Mucosa of descending colon (tissue), 3 donors: ENCODE data around the gene TMEM209. TPM values are rescaled to one million over a fixed set of nuclear protein-coding genes. Genes with fewer than 3 reads are reported as not detected.
A peak's percentile ranks its signal among the peaks of the same experiment; 100 is the strongest.

Source experiments
- ATAC-seq: fragments of 200-7000 bp; cut with Tn5 transposase; one replicate; pipeline ENCODE4 v1.9.1; 2020; ENCODE audit warnings: mild to moderate bottlenecking, moderate library complexity
- DNase-seq, 3 donors: peaks; one replicate each; pipeline ENCODE4 v3.0.0-alpha.2; 2020
- H3K36me3 ChIP-seq: fragments of 200-600 bp; one replicate; pipeline ENCODE4 v1.8.0; 2021; ENCODE audit warnings: low read depth, mild to moderate bottlenecking
- H3K4me1 ChIP-seq: fragments of 200-600 bp; one replicate; pipeline ENCODE4 v1.8.0; 2021; ENCODE audit warnings: low read depth, mild to moderate bottlenecking
- H3K4me3 ChIP-seq: fragments of 200-600 bp; one replicate; pipeline ENCODE4 v1.8.0; 2021; ENCODE audit warnings: mild to moderate bottlenecking
- H3K9me3 ChIP-seq: fragments of 200-600 bp; one replicate; pipeline ENCODE4 v1.8.0; 2021; ENCODE audit warnings: mild to moderate bottlenecking
- intact Hi-C, 2 donors: fragments of 100-400 bp; cut with DNase I in 1 of 2; cut with micrococcal nuclease in 1 of 2; formaldehyde crosslinking; loops; one replicate each; pipeline versions ENCODE4 v1.11.0 to v1.11.1; 2022; cut with DNase I, micrococcal nuclease
- total RNA-seq, 3 donors: library from RNA; stranded (reverse); fragmentation: NEBNext Ultra II Directional in 2 of 3; extraction: Animal tissue kit (Norgen Biotek cat#: 25700) in 2 of 3; gene quantifications; one replicate each; pipeline versions ENCODE4 v1.2.1 to v1.2.4, GENCODE V29; 2021 to 2023
- TF ChIP-seq, protein P1 (sequence below): fragments of 200-600 bp; IDR thresholded peaks from one replicate; pipeline ENCODE4 v1.8.0; 2022; ENCODE audit warnings: antibody characterized with exemption, mild to moderate bottlenecking
- donor health status: DM: no; HTN: no; CAD: no; lungs with moderate emphysema.
- donor health status: DM: no; HTN: no; CAD: no.
- donor health status: DM: no; HTN: yes; CAD: no.

Gene TMEM209
- total RNA-seq, 3 donors from 2014 or later = 19.1 to 28.9 (median 27.6) TPM

DNA sequence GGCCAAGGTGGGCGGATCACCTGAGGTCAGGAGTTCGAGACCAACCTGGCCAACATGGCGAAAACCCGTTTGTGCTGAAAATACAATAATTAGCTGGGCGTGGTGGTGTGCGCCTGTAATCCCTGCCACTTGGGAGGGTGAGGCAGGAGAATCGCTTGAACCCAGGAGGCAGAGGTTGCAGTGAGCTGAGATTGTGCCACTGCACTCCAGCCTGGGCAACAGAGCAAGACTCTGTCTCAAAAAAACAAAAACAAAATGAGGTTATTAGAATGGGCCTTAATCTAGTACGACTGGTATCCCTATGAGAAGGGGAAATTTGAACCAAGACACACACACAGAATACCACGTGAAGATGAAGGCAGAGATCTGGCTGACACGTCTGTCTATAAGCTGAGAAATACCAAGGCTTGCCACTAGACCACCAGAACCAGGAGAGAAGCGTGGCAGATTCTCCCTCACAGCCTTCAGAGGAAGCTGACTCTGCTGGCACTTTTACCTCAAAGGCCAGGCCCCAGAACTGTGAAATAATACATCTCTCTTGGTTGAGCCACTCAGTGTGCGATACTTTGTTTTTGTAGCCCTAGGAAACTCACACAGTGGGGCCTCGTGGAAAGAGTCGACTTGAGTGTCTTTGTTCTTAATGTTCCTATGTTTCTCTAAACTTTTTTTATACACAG lies 59.6 kb downstream of the TMEM209 start:
- no peaks in the 10 kb centered on the region for H3K36me3 ChIP-seq
- no peaks in the 10 kb centered on the region for H3K9me3 ChIP-seq
- H3K4me1 ChIP-seq = peaks cover 8% of the 10 kb centered on the region
- TF ChIP-seq, protein P1, sequence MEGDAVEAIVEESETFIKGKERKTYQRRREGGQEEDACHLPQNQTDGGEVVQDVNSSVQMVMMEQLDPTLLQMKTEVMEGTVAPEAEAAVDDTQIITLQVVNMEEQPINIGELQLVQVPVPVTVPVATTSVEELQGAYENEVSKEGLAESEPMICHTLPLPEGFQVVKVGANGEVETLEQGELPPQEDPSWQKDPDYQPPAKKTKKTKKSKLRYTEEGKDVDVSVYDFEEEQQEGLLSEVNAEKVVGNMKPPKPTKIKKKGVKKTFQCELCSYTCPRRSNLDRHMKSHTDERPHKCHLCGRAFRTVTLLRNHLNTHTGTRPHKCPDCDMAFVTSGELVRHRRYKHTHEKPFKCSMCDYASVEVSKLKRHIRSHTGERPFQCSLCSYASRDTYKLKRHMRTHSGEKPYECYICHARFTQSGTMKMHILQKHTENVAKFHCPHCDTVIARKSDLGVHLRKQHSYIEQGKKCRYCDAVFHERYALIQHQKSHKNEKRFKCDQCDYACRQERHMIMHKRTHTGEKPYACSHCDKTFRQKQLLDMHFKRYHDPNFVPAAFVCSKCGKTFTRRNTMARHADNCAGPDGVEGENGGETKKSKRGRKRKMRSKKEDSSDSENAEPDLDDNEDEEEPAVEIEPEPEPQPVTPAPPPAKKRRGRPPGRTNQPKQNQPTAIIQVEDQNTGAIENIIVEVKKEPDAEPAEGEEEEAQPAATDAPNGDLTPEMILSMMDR = no peak
- no peak for DNase-seq
- no peak for ATAC-seq
- intact Hi-C loops = no loop called here
- no peak overlapping the region for H3K4me3 ChIP-seq

DNA sequence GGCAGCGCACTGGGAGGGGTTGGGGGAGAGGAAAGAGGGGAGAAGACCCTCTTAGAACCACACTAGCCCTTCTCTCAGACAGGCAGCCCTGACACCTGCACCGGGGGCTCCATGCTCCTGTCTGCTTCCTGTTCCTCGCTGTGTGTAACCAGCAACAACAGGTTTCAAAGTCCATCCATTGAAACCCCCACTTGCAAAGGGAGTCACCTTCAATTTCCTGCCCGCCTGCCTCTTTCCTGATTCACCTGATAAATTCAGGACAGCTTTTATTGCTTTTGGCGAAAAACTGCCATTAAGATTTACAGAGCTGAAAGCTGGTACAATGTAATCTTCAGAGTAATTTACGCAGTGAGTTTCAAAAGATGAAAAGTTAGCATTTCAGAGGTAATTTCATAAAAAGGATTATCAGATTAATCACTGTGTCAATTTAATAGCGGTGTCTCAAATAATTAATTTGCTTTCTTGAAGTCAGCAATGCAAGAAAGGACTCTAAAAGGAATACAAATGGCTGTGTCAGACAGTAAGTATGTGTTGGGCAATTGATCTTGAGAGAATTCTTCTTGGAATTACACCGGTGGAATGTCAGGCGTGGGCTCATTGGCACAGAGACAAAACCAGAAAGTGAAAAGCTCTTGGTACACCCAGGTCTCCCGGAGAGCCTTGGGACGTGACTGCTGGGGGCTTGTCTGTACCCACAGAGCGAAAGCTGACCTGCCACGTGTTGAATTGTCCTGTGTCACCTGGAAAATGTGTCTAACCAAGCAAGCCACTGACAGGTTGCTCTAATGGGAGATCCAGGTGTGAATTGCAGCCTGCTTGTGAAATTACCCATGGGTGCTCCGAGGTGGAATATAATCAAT lies 60.7 kb downstream of the TMEM209 start:
- Histone ChIP-seq H3K36me3 (no peaks in the 10 kb centered on the region), H3K4me1 (peaks cover 8% of the 10 kb centered on the region), H3K4me3 (no peak overlapping the region), H3K9me3 (no peaks in the 10 kb centered on the region)
- DNase-seq = peak; percentile 55 to 61 (median 59)
- intact Hi-C loops = no loop called here
- TF ChIP-seq, protein P1 = no peak
- ATAC-seq = peak; percentile 64

DNA sequence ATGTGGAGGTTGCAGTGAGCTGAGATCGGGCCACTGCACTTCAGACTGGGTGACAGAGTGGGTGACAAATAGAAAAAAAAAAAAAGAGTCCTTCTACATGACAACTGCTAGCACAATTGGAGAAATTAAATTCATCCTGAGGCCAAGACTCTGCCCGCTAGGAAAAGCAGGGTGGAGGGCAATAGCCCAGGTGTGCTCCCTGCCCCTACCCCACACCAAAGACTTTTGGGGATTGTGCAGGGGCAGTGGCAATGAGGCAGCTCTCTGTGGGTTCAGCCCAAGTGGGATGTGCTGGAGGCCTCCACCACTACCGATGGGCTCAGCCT lies 61.3 kb downstream of the TMEM209 start:
- ATAC-seq = no peak
- no peak overlapping the region for H3K4me3 ChIP-seq
- no peaks in the 10 kb centered on the region for H3K36me3 ChIP-seq
- TF ChIP-seq, protein P1 = no peak
- H3K9me3 ChIP-seq = no peaks in the 10 kb centered on the region
- DNase-seq = no peak
- intact Hi-C loops = no loop called here
- H3K4me1 ChIP-seq = peaks cover 8% of the 10 kb centered on the region

DNA sequence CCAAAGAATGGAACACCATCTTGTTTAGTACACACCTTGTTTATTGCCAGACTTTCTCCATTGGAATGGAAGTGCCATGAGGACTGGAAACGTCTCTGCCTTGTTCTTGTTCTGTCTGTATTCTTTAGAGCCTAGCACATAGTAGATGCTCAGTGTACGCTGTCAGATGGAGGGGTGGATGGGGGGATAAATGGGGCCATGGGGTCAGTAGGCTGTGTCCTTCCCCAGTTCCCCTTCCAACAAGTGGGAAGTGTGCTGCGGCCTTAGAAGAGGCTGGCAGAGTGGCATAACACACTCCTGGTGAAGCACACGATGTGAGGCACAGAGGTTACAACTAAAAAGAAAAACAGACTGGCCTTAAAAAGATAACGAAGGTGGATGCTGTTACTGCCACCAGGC lies 61.9 kb downstream of the TMEM209 start:
- TF ChIP-seq, protein P1 = no peak
- intact Hi-C loops = no loop called here
- ATAC-seq = no peak
- Histone ChIP-seq H3K4me1 (peaks cover 8% of the 10 kb centered on the region), H3K36me3 (no peaks in the 10 kb centered on the region), H3K4me3 (no peak overlapping the region), H3K9me3 (no peaks in the 10 kb centered on the region)
- DNase-seq = no peak

DNA sequence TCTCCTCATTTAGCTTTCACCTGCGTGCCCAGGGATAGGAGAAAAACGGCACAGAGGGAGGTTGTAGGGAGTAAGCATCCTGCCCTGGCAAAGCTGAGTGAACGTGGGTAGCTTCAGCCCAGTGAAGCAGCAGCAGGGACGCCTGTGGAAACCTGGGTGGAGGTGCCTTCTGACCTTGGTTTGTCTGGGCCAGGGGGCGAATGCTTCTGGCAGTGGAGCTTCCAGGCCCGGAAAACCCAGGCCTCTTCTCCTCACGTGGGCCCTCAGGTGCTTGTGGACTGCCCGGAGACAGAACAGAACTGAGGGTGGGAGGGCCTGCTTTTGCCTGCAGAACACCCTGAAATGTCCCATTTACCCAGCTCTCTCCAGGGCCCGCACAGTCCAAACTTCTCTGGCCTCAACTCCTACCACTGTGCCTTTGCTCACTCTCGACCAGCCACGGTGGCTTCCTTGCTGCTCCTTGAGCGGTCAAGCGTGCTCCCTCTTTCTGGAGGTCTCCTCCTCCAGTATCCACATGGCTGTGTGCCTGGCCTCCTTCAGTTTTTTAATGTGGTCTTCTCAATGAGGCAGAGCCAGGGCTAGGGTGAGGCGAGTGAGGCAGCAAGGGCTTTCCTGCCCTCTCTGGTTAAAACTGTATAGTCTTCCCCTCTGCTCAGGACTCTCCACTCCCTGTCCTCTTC lies 62.4 kb downstream of the TMEM209 start:
- ATAC-seq = no peak
- H3K4me3 ChIP-seq = no peak overlapping the region
- H3K9me3 ChIP-seq = no peaks in the 10 kb centered on the region
- peaks cover 8% of the 10 kb centered on the region for H3K4me1 ChIP-seq
- TF ChIP-seq, protein P1 = no peak
- no peaks in the 10 kb centered on the region for H3K36me3 ChIP-seq
- intact Hi-C loops = no loop called here
- no peak for DNase-seq
